Ovary (tissue), 3 donors: Measurements from ENCODE around the gene UGGT2.

Source experiments
- CTCF ChIP-seq, 3 donors: fragments of 450-650 bp in 2 of 3; fragments of 200-600 bp in 1 of 3; IDR thresholded peaks; one replicate each; pipeline versions ENCODE4 v1.5.1 to v1.8.0; 2016 to 2022; ENCODE audit warnings: antibody characterized with exemption in 3 of 3, mild to moderate bottlenecking in 1 of 3
- EP300 ChIP-seq: sonication (generic); formaldehyde crosslinking; IDR thresholded peaks from one replicate; pipeline ENCODE4 v1.6.1; 2017; ENCODE audit warnings: antibody characterized with exemption
- POLR2A ChIP-seq: fragments of 450-650 bp; IDR thresholded peaks from one replicate; pipeline ENCODE4 v1.6.1; 2017; ENCODE audit warnings: antibody characterized with exemption, mild to moderate bottlenecking, moderate library complexity
- donor health status: DM: no; HTN: no; CAD: no.

DNA sequence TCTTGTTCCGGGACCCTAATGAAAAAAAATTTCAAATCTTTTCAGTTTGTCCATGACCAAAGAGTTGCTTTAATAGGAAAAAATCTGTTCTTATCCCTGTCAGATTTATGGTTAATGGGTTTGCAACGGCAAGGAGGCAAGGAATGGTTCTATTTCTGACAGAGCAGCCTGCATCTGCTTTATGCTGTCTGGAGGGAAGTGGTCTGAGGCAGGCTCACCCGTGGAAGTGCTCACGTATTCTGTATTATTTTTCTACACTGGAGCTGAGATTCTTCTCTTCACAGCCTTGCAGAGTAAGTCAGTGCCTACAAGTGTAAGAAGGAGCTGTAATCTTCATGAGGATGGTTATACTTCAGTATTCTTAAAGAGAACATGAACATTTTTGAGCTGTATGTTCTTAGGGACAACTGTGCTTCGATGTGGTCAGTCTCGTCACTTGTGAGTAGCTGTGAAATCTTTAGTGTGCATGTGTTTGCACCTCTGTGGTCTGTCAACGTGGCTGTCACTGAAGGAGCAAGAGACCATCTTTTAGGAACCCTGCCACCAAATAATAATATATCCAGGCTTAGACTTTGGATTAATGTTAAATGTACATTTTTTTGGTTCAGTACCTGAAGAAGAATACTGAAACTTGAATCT, 262.0 kb downstream of the UGGT2 start:
- TF ChIP-seq CTCF (IDR thresholded peaks at IDR 0.05), result no peak
- TF ChIP-seq POLR2A, result no peak
- TF ChIP-seq EP300, result no peak
